GM21576 (cell line): ENCODE results near the gene TM7SF2.

Experiments
- ATAC-seq: cut with Tn5 transposase; IDR thresholded peaks from one replicate; pipeline ENCODE4 v1.9.1; 2021; ENCODE audit warnings: mild to moderate bottlenecking, moderate library complexity; ENCODE audit not compliant: unreplicated experiment

Gene TM7SF2

DNA sequence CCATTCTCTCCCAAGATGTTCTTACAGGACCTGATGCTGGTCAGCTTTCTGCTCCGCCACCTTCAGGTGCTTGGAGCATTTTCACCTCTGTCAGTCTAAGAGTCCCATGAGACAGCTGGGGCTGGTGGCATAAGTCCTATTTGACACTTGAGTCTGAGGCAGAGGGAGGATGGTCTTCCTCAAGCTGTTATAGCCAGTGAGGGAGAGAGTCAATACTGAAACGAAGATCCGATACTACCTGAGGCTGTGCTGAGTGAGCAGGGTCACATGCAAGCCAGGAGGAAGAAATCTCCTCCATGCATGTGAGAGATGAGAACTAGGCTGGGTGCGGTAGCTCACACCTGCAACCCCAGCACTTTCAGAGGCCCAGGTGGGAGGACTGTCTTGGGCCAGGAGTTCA lies 22.1 kb upstream of the TM7SF2 start:
- no peak for ATAC-seq

DNA sequence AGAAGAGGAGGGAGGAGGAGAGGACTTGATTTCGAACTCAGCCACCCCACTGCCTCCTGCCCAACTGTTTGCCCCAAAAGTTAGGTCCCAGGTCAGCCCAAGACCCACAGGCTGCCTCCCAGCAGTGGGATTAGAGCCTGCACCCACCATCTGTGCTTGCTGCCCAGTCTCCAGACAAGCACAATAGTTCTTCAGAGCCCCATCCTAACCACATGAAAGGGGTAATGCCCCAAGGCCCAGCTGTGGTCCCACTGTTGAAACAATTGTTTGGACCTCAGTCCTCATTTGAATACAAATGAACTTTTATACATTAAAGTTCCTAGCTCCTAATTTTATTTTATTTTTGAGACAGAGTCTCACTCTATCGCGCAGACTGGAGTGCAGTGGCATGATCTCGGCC lies 21.0 kb upstream of the TM7SF2 start:
- no peak for ATAC-seq

DNA sequence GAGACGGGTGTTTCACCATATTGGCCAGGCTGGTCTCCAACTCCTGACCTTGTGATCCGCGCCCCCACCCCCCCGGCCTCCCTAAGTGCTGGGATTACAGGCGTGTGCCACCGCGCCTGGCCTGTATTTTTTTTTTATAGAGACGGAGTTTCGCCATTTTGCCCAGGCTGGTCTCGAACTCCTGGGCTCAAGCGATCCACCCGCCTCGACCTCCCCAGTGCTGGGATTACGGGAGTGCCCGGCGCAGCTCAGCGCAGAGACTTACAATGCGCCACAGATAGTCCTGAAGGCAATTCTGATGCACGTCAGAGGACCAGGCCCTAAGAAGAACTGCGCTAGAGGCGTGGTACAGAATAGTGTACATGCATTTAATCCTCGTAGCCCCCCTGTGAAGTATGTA lies 16.2 kb upstream of the TM7SF2 start:
- ATAC-seq: no peak

DNA sequence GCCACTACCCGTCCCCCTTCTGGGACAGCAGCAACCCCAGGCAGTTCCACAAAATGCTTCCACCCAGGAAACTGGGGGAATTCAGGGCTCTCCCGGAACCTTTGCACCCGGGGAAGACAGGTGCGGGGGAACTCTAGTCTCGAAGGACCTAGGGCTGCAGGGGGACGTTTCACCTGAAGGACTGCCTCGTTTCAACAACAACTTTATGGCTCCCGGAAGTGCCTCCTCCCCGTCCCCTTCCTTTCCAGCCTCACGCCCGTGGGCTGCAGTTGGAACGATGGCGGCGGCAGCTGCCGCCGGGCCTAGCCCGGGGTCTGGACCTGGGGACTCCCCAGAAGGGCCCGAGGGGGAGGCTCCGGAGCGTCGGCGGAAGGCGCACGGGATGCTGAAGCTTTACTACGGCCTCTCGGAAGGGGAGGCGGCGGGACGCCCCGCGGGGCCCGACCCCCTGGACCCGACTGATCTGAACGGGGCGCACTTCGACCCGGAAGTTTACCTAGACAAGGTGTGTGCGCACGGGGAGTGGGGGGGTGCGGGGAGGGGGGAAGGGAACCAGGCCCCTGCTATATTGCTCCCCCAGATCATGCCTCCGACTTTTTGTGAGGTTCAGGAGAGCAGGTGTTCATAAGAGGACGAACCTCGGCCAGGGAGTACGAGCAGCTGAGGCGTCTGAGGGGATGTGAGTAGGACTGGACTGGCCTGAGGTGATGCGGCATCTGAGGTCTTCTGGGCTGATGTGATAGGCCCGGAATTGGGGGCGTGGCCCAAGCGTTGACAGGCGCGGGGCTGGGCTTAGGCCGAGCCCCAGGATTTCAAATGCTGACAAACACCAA lies 15.5 kb upstream of the TM7SF2 start, which contains the start of gene VPS51:
Gene VPS51 (plus strand): TSS at position 241 of the 833 bp plus-strand sequence. CDS start 37 bp downstream, at position 278.
- peak; percentile 80 for ATAC-seq

DNA sequence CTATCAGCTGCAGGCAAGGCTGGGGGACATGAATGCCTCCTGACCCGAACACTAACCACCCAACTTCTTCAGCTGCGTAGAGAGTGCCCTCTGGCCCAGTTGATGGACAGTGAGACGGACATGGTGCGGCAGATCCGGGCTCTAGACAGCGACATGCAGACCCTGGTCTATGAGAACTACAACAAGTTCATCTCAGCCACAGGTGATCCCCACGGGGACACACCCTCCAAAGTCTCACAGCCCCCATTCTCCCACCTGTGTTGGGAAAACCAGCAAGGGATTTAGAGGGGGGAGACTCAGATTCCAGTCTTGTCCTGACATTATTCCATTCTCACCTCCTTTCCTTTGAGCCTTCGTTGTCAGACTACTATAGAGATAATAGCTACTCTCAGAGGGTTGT lies 14.7 kb upstream of the TM7SF2 start:
- ATAC-seq: no peak

DNA sequence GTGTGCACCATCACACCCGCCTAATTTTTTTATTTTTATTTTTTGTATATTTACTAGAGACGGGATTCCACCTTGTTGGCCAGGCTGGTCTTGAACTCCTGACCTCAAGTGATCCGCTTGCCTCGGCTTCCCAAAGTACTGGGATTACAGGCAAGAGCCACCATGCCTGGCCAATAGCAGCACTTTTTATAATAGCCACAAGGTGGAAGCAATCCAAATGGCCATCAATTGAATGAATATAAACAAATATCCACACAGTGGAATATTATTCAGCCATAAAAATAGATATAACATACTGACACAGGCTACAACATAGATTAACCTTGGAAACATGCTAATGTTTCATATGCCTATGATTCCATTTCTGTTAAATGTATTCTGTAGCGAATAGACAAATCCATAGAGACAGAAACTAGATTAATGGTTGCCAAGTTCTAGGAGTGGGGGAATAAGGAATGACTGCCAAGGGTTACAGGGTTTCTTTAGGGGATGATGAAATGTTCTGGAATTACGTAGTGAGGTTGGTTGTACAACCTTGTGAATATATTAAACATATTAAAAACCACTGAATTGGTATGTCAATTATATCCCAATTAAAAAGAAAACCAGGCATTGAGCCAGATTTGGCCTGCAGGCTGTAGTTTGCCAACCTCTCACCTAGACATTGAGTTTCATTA lies 10.9 kb upstream of the TM7SF2 start:
- ATAC-seq: no peak

DNA sequence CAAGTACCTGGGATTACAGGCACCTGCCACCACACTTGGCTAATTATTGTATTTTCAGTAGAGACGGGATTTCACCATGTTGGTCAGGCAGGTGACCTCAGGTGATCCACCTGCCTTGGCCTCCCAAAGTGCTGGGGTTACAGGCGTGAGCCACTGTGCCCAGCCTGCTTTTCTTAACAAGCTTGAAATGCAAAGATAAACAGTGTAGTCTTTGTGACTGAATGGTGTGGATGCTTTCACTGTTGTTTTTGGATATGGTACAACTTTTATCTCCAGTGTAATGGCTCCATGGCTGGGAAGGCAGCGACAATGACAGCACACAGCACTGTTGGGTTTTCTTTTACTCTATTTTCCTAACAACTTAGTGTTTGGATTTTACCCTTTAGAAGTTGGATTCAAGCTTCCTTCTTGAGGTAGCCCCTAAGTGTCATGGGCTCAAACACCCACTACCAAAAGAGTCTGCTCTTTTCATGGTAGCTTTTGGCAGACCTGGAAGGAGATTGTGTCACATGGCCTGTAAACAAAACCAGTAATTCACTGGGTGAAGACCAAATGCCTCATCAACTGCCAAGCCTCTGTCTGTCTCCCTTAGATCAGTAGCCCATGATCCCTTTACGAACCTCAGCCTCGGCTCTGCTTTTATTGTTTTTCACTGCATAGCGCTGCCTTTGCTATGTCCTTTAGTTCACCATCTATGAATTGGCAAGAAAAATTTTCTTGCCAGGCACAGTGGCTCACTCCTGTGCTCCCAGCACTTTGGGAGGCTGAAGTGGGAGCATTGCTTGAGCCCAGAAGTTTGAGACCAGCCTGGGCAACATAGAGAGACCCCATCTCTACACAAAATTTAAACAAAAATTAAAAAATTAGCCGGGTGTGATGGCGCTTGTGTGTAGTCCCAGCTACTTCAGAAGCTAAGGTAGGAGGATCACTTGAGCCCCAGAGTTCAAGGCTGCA lies 9.3 kb upstream of the TM7SF2 start:
- ATAC-seq: no peak

DNA sequence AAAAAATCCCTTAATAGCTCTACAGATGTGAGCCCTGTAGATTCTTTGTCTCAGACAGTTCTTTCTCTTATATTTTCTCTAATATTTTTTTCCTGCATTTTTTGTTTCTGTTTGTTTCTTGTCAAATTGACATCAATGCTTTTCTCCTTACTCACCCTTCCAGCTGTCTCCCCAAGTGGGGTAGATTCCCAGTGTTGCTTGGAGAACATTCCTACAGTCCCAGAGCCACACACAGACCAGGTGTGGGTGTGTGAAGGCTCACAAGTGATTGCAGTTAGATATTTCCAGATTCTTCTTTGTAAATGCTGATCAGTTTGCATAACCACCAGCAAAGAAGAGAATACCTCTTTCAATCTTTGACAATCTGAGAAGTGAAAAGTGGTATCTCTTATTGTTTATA lies 8.2 kb upstream of the TM7SF2 start:
- ATAC-seq: no peak

DNA sequence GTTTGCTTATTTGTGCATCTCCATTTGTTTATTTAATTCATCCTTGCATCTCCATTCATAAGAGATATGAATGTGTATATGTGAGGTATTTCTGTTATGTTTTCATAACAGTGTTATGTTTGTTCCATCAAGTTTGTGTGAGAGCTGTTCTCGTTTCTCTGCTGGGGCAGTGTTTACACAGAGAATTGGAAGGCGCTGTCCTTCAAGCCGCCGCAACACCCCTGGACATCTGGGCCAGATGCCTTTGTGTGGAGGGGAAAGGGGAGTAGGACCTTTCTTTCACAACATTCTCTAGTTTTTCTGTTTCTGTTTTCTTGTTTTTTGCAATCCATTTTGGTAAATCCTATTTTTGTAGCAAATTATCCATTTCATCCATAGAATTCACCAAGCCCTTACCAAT lies 7.0 kb upstream of the TM7SF2 start:
- ATAC-seq: no peak

DNA sequence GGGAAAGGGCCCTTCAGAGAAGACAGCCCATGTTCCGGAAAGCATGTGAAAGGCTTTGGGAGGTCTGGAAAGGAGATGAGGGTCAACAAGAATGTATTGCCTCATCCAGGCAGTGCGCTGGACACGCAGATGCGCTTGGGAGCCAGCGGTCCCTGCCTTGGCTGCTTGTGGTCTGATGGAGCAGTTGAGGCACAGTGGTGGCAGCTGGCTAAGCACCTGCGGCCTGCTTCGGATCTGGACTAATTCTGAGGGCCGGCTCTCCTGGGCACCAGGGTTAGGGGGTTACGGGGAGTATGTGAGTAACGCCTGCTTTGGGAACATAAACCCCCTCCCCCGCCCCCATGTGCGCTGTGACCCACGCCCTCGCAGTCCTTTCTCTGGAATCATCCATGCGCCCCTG lies 4.6 kb upstream of the TM7SF2 start:
- ATAC-seq: no peak

DNA sequence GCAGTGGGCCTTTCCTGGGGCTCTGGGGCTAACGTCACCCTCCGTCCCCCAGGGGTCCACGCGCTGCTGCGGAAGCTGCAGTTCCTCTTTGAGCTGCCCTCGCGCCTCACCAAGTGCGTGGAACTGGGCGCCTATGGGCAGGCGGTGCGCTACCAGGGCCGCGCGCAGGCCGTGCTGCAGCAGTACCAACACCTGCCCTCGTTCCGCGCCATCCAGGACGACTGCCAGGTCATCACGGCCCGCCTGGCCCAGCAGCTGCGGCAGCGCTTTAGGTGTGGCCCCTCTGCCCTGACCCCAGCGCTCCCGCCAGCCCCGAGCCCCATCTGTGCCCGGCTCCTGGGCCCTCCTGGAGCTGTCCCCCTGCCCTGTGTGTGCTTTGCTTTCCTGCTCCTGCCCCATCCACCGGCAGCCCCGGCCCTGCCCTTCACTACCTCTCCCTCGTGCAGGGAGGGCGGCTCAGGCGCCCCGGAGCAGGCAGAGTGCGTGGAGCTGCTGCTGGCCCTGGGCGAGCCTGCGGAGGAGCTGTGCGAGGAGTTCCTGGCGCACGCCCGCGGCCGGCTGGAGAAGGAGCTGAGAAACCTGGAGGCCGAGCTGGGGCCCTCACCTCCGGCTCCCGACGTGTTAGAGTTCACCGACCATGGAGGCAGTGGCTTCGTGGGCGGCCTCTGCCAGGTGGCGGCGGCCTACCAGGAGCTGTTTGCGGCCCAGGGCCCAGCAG lies 3.8 kb upstream of the TM7SF2 start:
- ATAC-seq: no peak

DNA sequence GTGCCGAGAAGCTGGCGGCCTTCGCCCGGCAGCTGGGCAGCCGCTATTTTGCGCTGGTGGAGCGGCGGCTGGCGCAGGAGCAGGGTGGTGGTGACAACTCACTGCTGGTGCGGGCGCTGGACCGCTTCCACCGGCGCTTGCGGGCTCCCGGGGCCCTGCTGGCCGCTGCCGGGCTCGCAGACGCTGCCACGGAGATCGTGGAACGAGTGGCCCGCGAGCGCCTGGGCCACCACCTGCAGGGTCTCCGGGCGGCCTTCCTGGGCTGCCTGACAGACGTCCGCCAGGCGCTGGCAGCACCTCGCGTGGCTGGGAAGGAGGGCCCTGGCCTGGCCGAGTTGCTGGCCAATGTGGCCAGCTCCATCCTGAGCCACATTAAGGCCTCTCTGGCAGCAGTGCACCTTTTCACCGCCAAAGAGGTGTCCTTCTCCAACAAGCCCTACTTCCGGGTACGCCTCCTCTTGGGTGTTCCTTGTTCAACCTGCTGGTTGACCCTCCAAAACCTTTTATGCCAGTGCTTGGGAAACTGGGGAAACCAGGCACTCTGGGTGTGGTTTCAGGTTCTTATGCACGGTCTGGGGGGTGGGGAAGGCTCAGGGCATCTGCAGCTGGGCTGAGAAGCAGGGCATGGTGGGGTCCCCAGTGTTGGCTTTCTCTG lies 3.1 kb upstream of the TM7SF2 start:
- ATAC-seq: no peak

DNA sequence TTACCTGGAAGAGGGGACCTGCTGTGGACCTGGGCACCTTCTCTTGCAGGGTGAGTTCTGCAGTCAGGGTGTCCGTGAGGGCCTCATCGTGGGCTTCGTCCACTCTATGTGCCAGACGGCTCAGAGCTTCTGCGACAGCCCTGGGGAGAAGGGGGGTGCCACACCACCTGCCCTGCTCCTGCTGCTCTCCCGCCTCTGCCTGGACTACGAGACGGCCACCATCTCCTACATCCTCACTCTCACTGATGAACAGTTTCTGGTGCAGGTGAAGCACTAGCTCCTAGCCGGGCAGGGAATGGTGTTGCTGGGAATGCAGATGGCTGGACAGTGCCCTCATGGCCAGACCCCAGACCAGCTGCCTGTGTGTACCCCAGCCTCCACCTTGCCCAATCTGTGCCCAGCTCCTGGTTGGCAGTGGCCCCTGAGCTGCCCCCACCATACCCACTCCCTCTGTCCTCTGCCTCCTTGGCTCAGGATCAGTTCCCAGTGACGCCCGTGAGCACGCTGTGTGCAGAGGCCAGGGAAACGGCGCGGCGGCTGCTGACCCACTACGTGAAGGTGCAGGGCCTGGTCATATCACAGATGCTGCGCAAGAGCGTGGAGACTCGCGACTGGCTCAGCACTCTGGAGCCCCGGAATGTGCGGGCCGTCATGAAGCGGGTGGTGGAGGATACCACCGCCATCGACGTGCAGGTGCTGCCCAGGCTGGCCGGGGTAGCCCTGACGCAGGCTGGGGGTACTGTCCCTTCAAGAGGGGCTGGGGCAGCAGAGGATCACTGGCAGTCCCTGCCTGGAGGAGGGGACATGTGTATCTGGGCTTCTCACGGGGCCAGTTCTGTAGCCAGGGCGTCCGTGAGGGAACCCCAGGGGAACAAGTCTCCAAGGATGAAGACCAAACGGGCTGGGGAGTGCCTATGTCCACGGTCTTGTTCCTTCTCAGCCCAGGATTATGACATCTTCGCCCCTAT lies 2.2 kb upstream of the TM7SF2 start:
- no peak for ATAC-seq

DNA sequence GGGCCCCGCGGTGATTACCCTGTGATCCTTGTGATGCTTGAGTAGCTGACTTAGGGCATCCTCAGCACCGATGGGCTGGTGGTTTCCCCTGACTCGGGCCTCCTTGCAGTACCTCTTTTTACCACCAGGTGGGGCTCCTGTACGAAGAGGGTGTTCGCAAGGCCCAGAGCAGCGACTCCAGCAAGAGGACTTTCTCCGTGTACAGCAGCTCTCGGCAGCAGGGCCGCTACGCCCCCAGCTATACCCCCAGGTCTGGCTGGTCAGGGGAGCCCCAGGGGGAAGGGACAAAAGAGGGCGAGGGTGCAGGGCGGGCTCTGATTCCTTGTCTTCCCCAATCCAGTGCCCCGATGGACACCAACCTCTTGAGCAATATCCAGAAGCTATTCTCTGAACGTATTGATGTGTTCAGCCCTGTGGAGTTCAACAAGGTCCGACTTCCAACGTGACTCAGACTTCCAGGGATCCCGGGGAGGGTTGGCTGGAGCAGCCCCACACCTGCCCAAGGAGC lies 1.3 kb upstream of the TM7SF2 start:
- ATAC-seq: no peak

DNA sequence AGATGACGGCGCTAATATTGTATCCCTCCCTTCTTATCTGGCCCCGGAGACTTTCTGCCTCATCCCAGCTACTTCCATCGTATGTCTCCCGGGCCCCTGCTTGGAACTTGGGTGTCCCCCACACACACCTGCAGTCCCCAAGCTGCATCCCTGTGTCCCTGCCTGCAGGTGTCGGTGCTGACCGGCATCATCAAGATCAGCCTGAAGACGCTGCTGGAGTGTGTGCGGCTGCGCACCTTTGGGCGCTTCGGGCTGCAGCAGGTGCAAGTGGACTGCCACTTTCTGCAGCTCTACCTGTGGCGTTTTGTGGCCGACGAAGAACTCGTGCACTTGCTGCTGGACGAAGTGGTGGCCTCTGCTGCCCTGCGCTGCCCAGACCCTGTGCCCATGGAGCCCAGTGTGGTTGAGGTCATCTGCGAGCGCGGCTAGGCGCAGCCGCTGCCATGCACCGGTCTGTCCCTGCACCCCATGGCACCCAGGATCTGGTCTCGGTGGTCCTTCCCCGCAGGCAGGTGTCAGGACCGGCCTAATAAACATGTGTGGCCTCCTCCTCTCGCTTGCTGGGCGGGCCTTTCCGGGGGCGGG lies 421 bp upstream of the TM7SF2 start:
- ATAC-seq: no peak

DNA sequence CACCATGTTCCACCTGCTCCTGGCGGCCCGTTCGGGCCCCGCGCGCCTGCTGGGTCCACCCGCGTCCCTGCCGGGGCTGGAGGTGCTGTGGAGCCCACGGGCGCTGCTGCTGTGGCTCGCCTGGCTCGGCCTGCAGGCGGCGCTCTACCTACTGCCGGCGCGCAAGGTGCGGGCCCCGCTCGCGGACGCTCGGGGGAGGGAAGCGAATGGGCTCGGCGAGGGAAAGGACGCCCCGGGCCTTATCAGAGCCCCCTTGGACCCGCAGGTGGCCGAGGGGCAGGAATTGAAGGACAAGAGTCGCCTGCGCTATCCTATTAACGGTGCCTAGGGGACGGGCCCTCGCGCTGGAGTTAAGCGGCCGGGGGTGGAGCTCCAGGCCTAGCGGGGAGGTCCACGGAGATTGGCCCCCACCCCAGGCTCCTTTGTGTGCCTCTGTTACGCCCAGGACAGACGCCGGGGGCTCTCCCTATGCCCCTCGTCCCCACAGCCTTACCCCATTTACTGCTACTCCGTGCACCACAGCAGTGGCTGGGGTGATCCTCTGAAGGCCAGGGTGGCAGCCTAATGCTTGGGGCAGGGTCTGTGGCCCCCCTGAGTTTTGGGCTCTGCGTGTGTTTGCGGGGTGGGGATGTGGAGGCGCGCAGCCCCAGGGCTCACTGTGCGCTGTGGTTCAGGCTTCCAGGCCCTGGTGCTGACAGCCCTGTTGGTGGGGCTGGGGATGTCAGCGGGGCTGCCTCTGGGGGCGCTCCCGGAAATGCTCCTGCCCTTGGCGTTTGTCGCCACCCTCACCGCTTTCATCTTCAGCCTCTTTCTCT lies 1.1 kb downstream of the TM7SF2 start:
- no peak for ATAC-seq

DNA sequence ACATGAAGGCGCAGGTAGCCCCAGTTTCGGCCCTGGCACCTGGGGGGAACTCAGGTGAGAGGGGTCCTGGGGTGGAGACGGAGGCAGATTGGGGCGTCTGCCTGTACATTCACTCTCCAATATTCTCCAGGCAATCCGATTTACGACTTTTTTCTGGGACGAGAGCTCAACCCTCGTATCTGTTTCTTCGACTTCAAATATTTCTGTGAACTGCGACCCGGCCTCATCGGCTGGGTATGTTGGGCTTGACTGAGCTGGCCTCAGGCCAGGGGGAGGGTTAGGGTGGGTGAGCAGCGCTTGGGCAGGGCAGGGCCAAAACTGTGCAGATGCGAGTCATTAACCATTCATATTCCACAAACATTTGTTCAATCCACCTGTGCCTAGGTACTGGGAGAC lies 1.7 kb downstream of the TM7SF2 start:
- ATAC-seq: no peak

DNA sequence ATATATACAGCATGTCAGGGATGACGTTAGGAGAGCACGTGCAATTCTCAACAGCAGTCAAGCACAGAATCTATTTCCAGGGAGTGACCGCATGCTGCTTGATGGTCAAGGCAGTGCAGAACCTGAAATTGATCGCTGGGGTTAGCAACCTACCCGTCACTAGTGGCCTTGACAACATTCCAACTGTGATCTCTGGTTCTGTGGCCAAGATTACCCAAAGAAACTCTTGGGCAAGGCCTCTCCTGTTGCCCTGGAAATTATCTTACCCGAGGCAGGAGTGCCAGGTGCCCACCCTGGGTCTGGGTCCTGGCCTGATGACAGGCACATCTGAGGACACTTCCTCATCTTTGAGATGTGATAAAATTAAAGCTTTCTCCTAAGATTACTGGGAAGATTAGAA lies 2.2 kb downstream of the TM7SF2 start:
- ATAC-seq: no peak
